Measurements from ENCODE around the gene RPS3.
"Not testable (repeated sequence)": the region's sequence is repeated elsewhere in the genome, so short reads cannot be mapped to it uniquely, and the experiment has no call there.

The RPS3 gene

DNA sequence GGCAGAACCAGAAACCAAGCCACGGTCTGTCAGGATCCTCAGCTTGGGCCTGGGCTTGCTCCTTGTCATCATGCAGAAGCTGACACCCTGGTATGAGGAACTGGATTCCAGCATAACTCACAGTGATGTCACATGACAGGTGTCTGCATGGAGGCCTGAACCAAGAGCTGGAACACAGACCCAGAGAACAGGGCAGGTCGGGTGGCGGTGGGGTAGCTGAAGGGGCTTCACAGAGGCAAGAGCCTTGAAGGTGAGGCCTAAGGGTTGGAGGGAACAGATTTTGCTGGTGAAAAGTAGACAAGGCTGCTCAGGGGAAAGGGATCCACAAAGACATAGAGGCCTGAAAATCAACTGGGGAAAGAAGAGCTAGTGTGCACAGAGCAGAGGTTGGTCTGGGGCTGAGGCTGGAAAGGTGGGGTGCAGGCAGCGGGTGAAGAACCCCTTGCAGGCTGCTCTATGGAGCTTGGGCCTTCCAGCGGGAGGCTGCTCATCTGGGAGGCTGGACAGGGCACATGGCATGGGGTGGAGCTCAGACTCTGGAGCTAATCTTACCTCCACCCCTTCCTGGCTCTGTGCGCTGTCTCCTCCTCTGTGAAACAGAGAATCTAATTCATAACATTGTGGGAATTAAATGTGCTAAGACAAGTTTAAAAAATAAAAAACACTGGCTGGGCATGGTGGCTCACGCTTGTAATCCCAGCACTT, 18.4 kb upstream of the RPS3 start:
- no peak for DNase-seq

DNA sequence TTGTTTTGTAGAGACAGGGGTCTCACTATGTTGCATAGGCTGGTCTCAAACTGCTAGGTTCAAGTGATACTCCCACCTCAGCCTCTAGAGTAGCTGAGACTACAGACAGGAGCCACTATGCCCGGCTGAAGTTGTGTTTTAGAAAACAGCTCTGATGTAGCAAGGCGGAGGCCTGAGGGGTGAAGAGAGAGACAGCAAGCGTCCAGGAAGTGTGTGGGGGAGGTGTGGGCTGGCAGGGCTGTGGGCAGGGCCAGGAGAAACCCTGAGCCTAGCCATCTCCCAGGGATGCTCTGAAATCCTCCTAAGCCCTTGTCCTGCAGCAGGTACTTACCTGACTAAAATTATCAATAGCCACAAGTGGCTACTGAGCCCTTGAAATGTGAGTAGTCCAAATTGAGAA, 16.1 kb upstream of the RPS3 start:
- DNase-seq, result no peak

DNA sequence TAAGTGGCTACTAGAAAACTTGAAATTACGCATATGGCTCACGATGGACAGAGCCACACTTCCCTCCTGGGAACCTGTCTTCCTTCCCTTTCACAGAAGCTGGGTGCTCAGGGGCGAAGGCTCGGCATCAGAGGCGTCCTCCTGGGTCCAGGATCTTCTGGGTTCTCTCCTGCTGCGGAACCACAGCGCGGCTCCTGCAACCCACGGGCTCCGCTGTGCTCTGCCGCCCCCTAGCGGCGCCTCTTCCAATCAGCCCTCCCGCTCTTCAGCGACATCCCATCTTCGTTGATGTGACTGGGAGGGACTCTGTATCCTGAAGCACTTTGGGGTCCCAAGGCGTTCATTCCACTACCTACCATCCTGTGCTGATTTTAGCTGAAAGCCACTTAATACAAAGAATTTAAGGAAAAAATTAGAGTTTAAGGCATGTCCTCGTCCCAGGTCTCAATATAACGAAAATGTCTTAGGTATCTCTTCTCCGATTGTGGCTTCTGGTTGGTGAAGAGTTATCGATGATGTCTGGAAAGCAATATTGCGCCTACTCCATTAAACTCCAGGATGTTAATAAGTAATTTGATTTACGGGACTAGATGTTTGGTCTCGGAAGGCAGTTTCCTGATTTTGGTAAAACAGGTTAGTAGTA, 14.8 kb upstream of the RPS3 start:
- peak; percentile 83 for DNase-seq

DNA sequence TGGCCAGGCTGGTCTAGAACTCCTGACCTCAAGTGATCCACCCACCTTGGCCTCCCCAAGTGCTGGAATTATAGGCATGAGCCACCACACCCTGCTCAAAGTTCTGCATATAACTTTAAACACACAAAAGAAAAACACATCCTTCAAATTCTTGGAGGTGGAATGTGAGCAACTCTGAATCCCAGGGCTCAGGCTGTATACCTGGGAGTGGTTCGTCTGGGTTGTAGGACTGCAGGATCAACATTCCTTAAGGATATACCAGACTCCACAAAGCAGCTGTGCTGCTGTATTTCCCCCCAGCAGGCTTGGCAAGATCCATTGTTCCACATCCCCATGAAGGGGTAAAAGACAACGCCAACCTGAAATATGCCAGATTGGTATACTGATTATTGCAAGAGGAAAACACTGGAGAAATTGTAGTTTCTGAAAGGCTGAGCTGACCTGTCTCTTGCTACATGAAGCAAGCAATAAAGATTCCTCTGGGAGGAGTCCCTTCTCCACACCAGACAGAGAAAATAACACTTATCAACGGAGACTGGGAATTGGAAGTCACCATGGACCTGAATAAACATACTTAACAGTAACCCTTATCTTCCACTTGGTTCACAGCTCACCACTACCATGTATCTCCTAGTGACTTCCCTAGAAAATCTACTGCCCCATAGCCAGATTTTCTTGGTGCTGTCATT, 12.2 kb upstream of the RPS3 start:
- no peak for DNase-seq

DNA sequence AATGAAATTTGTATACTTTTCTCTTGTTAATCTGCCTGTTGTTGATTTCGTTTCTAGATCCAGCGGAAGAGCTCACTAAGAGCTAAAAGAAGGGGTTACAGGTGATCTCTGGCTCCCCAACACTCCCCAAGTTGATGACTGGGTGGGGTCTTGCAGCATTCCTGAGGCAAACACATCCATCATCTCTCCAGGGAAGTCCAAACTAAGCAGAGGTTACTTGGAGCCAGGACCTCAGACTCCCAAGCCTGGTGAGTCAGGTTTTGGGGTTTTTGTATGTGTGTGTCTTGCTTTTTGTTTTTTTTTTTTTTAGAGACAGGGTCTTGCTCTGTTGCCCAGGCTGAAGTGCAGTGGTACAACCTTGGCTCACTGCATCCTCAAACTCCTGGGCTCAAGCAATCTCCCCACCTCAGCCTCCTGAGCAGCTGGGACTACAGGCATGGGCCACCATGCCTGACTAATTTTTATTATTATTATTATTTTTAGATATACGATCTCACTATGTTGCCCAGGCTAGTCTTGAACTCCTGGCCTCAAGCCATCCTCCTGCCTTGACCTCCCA, 11.5 kb upstream of the RPS3 start:
- no peak for DNase-seq

DNA sequence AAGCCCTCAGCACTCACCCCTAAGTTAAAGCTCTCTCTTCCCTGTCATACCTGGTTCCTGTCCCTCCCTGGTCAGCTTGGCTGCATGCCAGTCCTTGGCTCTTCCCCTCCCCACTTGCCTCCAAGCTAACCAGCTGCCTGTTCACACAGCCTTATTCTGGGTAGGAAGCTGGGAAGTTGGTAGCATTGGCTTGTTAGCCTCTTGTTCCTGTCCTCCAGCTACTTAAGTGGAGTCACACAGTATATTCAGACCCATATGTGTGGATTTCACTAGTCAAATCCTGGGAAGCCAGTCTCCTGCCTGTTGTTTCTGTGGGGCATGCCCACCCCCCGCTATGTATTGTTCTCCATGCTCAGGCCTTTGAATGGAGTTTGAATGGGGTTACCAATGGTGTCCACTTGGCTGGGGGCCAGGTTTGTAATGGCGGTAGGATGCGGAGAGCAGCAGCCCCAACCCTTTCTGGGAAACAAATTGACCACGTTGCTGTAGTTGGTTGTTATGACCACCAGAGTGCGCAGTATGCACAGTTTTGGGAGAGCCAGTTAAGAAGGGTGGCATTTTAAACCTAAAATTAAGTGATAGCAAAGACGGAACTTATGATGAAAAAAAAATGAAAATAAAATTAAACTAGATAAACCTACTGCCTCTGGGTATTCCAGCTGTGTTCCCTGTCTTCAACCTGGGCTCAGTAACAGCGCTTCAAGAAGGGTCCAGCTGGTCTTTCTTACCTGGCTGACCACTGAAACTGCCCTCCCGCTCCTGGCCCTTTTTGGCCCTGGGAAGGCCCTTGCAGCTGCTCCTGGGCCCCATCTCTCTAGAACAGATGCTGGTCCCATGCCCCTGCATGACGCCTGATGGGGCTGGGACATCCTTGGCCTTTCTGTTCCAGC, 10.7 kb upstream of the RPS3 start:
- DNase-seq, result peak; percentile 69

DNA sequence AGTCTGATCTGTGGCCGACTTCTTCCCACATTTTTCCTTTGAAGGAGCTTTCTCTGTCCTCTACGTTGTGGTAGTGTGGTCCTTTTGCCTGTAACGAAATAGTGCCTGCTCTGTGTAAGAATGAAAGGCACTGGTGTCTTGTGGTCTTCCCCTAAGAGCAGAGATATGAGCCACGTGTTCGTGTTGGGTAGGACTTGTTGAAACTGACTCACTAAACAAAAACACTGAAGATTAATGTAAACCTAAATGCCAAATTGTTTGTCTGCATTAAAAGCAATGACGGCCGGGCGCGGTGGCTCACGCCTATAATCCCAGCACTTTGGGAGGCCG, 10.1 kb upstream of the RPS3 start:
- DNase-seq, result no peak

DNA sequence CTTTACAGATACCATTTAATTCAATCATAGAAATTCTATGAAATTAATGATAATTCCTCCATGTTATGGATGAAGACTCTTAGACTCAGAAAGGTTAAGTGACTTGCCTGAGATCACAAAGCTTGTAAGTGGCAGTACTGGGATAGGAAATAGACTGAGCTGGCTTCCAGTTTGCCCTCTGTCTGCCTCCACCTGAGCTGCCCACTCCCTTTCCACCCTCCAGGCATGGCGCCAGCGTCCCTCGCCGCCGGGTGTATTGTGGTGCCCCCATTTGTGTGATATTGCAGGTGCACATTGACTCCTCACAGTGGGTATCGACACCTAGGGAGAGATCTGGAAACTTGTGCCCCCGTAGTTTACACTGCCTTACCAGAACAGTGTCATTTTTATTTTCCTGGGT, 9.4 kb upstream of the RPS3 start:
- no peak for DNase-seq

DNA sequence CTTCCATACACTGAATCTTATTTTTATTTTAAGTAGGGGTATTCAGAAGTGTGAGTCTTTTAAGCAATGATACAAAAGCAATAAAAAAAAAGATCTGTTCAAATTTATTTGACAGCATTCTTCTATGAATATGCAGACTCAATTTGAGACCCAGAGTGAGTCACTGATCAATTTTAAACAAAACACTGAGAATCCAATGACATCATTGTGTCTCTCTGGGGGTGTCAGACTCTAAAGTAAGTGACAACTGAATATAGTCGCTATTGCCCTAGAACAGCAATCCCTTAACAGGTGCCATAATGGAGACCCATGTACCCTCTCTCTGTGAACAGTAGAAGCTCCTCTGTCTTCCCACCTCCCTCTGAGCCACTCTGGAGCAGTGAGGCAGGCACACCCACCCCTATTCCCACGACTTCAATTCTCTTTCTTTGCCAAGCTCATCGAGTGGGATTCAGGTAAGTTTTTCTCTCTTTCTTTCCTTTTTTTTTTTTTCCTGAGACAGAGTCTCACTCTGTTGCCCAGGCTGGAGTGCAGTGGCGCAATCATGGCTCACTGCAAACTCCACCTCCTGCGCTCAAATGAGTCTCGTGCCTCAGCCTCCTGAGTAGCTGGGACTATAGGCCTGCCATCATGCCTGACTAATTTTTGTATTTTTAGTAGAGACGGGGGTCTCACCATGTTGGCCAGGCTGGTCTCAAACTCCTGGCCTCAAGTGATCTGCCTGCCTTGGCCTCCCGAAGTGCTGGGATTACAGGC, 5.1 kb upstream of the RPS3 start:
- DNase-seq, result no peak

DNA sequence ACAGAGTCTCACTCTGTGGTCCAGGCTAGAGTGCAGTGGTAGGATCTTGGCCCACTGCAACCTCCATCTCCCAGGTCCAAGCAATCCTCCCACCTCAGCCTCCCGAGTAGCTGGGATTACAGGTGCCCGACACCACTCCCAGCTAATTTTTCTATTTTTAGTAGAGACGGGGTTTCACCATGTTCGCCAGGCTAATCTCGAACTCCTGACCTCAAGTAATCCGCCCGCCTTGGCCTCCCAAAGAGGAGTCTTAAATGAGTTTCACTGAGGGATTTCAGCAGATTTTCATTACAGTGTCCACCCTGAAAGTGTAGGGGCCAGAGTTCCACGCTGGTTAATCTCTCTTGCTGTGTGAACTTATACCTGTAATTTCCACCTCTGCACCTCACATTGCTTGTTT, 412 bp upstream of the RPS3 start:
- no peak for DNase-seq

DNA sequence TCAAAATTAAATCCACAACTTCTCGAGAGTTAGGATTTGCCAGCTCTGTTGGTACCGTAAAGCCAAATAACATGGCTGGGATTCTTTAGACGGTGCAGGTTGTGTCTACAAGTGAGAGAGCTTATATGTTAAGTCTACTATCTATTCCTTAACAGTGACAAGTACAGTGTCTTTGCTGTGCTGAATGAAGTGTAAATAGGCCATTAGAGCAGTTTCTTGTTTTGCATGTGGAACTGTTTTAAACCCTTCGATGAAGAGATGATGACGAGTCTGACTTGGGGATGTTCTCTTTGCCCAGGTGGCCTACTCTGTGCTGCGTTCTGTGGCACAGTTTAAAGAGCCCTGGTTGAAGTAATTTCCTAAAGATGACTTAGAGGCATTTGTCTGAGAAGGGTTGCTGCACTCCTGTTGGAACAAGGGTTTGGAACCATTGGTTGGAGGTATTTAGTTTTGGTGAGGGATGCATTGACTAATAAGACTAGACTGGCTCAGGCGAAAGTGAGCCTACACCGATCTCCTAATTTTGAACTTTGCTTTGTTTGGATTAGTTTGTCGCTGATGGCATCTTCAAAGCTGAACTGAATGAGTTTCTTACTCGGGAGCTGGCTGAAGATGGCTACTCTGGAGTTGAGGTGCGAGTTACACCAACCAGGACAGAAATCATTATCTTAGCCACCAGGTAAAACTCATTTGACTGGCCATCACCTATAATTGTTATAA, 988 bp downstream of the RPS3 start:
- DNase-seq, result no peak

DNA sequence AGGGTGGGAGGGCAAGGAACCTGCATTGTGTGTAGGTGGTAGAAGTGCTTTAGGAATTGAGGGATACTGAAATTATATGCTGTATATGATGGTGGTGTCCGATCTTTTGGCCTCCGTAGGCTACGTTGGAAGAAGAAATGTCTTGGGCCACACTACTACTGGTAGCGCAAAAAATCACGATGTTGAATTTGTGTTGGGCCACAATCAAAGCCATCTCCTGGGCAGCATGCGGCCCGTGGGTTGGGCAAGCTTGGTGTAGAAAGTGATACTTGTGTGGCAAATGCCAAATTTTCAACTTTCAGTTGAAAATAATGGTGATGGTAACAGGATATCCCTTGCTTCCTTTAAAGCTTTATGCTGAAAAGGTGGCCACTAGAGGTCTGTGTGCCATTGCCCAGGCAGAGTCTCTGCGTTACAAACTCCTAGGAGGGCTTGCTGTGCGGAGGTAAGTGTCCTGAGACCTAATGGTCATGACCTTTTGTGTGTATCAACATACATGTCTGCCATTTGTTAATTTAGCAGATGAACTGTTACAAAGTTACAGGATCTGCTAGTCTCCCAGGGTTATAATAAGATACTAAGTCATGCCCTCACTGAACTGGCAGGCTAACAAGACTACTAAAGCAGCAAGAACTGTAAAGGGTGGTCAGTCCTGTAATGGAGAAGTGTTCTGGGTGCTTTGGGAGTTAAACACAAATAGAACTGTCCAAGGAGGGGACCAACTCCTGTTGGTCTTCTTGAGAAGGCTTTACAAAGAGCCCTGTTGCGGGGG, 2.9 kb downstream of the RPS3 start:
- no peak for DNase-seq

DNA sequence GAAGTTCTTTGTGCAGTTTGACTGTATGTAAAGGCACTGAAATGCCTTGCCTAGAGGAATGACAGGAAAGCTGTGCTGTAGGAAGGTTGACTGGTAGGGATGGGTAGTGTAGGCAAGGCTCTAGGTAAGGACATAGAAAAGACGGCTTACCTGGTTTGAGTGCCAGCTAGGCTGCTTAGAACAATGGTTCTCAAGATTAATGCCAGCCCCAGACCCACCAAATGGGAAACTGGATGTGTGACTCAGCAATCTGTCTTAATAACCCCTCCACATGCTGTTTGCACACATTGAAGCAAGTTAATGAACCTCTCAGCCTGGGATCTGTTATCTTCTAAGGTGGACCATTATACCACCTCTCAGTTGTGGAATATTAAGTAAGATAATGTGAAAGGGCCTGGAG, 3.7 kb downstream of the RPS3 start:
- no peak for DNase-seq

DNA sequence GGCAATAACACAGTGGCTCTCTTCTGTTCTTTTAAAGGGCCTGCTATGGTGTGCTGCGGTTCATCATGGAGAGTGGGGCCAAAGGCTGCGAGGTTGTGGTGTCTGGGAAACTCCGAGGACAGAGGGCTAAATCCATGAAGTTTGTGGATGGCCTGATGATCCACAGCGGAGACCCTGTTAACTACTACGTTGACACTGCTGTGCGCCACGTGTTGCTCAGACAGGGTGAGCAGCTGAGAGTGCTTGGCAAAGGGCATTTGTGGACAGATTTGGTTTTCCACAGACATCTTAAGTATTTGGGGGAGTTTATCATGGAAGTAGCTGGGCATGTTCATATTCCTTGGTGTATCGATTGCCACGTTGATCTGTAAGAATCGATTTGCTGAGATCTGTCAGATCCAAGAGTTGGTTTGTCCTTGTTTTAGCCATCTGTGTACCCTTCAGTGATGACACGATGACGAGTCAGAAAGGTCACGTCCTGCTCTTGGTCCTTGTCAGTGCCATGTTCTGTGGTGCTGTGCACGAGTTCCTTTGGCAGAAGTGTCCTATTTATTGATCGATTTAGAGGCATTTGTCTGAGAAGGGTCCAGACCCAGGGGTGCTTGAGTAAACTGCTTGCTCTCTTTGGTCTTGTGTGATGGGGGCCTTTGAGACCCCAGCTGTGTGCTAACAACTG, 4.8 kb downstream of the RPS3 start:
- no peak for DNase-seq

DNA sequence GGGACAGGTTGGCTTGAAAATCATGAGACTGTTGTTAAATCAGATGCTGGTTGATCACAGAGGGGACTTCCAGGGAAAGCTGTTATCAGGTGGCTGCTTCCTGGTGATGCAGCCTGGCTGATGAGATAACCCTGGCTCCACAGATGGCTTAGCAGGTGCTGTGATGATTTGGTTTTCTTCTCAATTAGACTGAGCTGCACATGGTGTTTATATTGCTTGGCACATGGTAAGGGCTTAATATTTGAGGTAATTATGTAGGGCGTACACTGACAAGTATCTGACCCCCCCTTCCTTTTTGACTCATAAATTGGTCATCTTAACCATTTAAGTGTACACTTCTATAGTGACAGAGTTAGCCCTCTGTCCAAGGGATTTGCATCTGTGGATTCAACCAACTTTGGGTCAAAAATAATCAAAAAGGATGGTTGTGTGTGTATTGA, 7.0 kb downstream of the RPS3 start:
- DNase-seq, result no peak

DNA sequence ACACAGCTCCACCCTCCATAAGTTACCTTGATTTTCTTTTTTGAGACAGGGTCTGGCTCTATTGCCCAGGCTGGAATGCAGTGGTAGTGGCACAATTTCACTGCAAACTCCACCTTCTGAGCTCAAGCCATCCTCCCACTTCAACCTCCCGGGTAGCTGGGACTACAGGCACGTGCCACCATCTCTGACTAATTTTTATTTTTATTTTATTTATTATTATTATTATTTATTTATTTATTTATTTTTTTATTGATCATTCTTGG, 9.6 kb downstream of the RPS3 start:
- no peak for DNase-seq

DNA sequence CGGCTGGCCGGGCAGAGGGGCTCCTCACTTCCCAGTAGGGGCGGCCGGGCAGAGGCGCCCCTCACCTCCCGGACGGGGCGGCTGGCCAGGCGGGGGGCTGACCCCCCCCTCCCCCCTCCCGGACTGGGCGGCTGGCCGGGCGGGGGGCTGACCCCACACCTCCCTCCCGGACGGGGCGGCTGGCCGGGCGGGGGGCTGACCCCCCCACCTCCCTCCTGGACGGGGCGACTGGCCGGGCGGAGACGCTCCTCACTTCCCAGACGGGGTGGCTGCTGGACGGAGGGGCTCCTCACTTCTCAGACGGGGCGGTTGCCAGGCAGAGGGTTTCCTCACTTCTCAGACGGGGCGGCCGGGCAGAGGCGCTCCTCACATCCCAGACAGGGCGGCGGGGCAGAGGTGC, 10.7 kb downstream of the RPS3 start:
- DNase-seq, result not testable (repeated sequence)

DNA sequence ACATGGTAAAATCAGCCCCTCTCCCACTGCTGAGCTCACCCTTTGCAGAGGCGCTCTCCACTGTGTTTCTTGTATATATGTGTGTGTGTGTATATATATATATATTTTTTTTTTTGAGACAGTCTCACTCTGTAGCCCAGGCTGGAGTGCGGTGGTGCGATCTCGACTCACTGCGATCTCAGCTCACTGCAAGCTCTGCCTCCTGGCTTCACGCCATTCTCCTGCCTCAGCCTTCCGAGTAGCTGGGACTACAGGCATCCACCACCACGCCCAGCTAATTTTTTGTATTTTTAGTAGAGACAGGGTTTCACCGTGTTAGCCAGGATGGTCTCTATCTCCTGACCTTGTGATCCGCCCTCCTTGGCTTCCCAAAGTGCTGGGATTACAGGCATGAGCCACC, 13.8 kb downstream of the RPS3 start:
- DNase-seq, result not testable (repeated sequence)

DNA sequence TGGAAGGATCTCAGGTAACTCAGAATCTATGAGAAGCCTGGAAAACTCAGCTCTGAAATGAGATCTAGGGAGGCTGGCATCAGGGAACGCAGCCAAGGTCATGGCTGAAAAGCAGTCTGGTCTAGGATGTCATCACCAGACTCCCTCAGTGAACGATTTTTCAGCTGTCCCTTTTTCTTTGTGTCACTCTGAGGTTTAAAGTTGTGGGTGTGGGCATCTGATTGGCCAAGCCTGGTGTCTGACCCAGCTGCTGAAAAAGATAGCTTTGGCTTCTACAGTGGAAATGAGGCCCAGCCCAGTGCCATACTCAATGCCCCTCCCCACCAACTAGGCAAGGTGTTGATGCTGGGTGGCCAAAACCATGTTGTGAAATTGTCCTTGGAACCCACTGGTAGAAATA, 14.5 kb downstream of the RPS3 start:
- no peak for DNase-seq

DNA sequence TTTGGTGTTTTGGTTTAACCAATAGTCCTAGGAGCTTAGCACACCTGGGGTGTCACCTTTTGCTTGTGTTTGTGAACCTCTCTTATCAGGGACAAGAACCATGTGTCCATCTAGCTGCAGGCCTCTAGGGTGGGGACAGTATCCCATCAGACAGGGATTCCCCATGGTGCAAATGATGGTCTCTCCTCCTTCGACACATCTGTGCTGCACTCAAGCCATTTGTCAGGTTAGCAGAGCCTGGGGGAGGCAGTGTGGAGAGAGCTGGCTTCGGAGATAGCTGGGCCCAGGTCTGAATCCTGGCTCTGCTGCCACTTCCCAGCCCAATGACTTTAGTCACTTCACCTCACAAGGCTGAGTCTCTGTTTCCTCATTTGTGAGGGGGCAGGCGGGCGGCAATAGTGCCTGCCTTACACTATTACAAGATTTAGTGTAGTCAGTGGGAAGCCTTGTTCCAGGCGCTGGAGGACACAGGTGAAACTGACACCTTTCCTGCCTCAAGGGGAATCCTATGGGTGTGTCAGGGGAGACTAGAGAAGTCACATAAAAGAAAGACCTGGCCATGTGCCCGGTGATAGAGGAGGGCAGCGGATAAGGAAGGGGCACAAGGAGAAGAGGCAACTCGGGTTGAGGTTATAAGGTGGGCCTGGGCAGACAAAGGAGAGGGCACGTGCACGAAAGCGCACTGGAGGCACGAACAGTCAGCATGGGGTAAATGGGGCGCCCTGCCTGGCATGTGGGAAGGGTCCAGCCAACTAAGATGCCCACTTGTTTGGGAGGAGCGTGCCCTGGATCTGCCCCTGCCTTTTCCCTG, 21.1 kb downstream of the RPS3 start:
- DNase-seq, result peak; percentile 22

Measured in 8988T (cell line).